ENCODE results near the gene CCNDBP1. TPM values are rescaled to one million over a fixed set of nuclear protein-coding genes. Genes with fewer than 3 reads are reported as not detected.

The CCNDBP1 gene
- polyA plus RNA-seq, 1 of the 3 experiments (the other 2 are of a cell fraction): 63.6 TPM

DNA sequence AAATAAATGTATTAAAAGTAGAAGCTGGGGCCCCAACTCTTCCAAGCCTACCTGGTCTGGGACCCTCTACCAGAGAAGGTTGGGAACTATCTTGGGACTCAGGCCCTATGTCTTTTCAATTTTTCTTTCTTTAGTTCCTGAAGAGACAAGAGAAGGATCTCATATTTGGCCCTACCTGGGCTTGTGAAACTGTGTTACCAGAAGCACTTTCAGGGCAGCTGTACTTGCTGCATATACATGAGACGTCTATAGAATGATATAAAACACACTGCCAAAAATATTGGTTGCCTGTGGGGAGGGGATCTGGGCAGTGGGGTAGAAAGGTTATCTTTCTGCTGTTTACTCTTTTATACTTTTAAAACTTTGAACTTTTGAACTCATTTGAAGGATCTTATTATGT lies 36.2 kb downstream of the CCNDBP1 start:
- H3K27ac ChIP-seq (ENCODE audit: low read depth in 2 of 2, low read length in 1 of 2): no peak overlapping the region
- no peak overlapping the region for H3K9ac ChIP-seq
- H3F3A ChIP-seq (replicated peaks; ENCODE audit: insufficient read depth): no peaks in the 10 kb centered on the region
- no peaks in the 10 kb centered on the region for H3K9me2 ChIP-seq
- no peaks in the 10 kb centered on the region for H4K20me1 ChIP-seq (ENCODE audit: insufficient read depth)
- ChIA-PET POLR2A (no interaction called here), CTCF (interaction anchor here (1.0 to 1.9 kb wide), 3 partner anchors 17 to 72 kb away, joined by 4 to 7 read pairs (median 5); no protein-coding TSS in a partner anchor)
- TF ChIP-seq GATA2 (CRISPR knock-in tag; IDR thresholded peaks at IDR 0.05) (no peak), JUND (IDR thresholded peaks at IDR 0.05) (no peak), FOXM1 (IDR thresholded peaks at IDR 0.05; ENCODE audit: low read depth) (no peak), CHD2 (IDR thresholded peaks at IDR 0.05; ENCODE audit: low read length, partially characterized antibody) (no peak), NFIC (IDR thresholded peaks at IDR 0.05; ENCODE audit: borderline replicate concordance) (no peak), RCOR1 (IDR thresholded peaks at IDR 0.05; ENCODE audit: low read length) (no peak)
- TF ChIP-seq, protein P1, sequence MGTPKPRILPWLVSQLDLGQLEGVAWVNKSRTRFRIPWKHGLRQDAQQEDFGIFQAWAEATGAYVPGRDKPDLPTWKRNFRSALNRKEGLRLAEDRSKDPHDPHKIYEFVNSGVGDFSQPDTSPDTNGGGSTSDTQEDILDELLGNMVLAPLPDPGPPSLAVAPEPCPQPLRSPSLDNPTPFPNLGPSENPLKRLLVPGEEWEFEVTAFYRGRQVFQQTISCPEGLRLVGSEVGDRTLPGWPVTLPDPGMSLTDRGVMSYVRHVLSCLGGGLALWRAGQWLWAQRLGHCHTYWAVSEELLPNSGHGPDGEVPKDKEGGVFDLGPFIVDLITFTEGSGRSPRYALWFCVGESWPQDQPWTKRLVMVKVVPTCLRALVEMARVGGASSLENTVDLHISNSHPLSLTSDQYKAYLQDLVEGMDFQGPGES (IDR thresholded peaks at IDR 0.05; ENCODE audit: low read depth, low read length): no peak
- TF ChIP-seq, protein P2, sequence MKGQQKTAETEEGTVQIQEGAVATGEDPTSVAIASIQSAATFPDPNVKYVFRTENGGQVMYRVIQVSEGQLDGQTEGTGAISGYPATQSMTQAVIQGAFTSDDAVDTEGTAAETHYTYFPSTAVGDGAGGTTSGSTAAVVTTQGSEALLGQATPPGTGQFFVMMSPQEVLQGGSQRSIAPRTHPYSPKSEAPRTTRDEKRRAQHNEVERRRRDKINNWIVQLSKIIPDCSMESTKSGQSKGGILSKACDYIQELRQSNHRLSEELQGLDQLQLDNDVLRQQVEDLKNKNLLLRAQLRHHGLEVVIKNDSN (IDR thresholded peaks at IDR 0.05; ENCODE audit: borderline replicate concordance, low read depth): no peak
- H3K4me1 ChIP-seq (ENCODE audit: control insufficient read depth in 1 of 2, insufficient read depth in 2 of 2, low read depth in 1 of 2, low read length in 1 of 2): peaks cover 0 to 15% of the 10 kb centered on the region in 2 experiments; a peak in 1 of 4 replicates
- no peaks in the 10 kb centered on the region for H3K9me3 ChIP-seq
- no peak for DNase-seq
- peaks cover 2% of the 10 kb centered on the region; the same call in 1 of the 2 replicates for H3K27me3 ChIP-seq (ENCODE audit: insufficient read depth)
- WGBS (ENCODE audit: low lambda C conversion rate): 33% methylated on average over 1 of the region's 1 CpG
- H2AFZ ChIP-seq (ENCODE audit: low read depth): no peak overlapping the region
- H3K4me3 ChIP-seq (ENCODE audit: low read depth in 2 of 2, low read length in 1 of 2): no peak overlapping the region
- H3K79me2 ChIP-seq (ENCODE audit: insufficient read depth): no peaks in the 10 kb centered on the region
- H3K4me2 ChIP-seq: no peak overlapping the region
- no peaks in the 10 kb centered on the region for H3K36me3 ChIP-seq (replicated peaks in 1 of 2; ENCODE audit: control insufficient read depth in 1 of 2, insufficient read depth in 2 of 2, low read length in 1 of 2)

GRCh38 chr15:43225201-43225949 lies 40.2 kb downstream of the CCNDBP1 start:
- H3K4me2 ChIP-seq: no peak overlapping the region
- DNase-seq: peak; percentile 71
- H3K4me1 ChIP-seq (ENCODE audit: control insufficient read depth in 1 of 2, insufficient read depth in 2 of 2, low read depth in 1 of 2, low read length in 1 of 2): peaks cover 0 to 7% of the 10 kb centered on the region in 2 experiments; a peak in 1 of 4 replicates
- no peak overlapping the region for H2AFZ ChIP-seq (ENCODE audit: low read depth)
- ChIA-PET POLR2A (interaction anchor here (1.0 kb wide), 1 partner anchor 60 kb away, joined by 3 read pairs; no protein-coding TSS in a partner anchor), CTCF (interaction anchor here (0.6 to 8.2 kb wide), 31 partner anchors 11 to 1116 kb away, joined by 3 to 167 read pairs (median 6); partner anchors contain the start of gene TGM5)
- no peaks in the 10 kb centered on the region for H3K9me2 ChIP-seq
- H3K27ac ChIP-seq (ENCODE audit: low read depth in 2 of 2, low read length in 1 of 2): no peak overlapping the region
- WGBS (ENCODE audit: low lambda C conversion rate): 56% methylated on average over 16 of the region's 16 CpGs
- H3K36me3 ChIP-seq (replicated peaks in 1 of 2; ENCODE audit: control insufficient read depth in 1 of 2, insufficient read depth in 2 of 2, low read length in 1 of 2): no peaks in the 10 kb centered on the region
- H3K79me2 ChIP-seq (ENCODE audit: insufficient read depth): no peaks in the 10 kb centered on the region
- H3F3A ChIP-seq (replicated peaks; ENCODE audit: insufficient read depth): no peaks in the 10 kb centered on the region
- H4K20me1 ChIP-seq (ENCODE audit: insufficient read depth): no peaks in the 10 kb centered on the region
- H3K27me3 ChIP-seq (ENCODE audit: insufficient read depth): peaks cover 18% of the 10 kb centered on the region; the same call in 1 of the 2 replicates
- H3K9ac ChIP-seq: no peak overlapping the region
- no peak overlapping the region; a peak in 1 of 4 replicates for H3K4me3 ChIP-seq (ENCODE audit: low read depth in 2 of 2, low read length in 1 of 2)
- H3K9me3 ChIP-seq: no peaks in the 10 kb centered on the region
- TF ChIP-seq SIN3A (IDR thresholded peaks at IDR 0.05; ENCODE audit: borderline replicate concordance, low read depth, low read length): no peak
- TF ChIP-seq TCF12 (IDR thresholded peaks at IDR 0.05): no peak
- no peak for TF ChIP-seq ZBTB33 (IDR thresholded peaks at IDR 0.05; ENCODE audit: borderline replicate concordance, low read depth)
- TF ChIP-seq, protein P3, sequence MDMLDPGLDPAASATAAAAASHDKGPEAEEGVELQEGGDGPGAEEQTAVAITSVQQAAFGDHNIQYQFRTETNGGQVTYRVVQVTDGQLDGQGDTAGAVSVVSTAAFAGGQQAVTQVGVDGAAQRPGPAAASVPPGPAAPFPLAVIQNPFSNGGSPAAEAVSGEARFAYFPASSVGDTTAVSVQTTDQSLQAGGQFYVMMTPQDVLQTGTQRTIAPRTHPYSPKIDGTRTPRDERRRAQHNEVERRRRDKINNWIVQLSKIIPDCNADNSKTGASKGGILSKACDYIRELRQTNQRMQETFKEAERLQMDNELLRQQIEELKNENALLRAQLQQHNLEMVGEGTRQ (IDR thresholded peaks at IDR 0.05; ENCODE audit: borderline replicate concordance, low read depth, low read length): no peak
- no peak for TF ChIP-seq FOXM1 (IDR thresholded peaks at IDR 0.05; ENCODE audit: low read depth)
- no peak for TF ChIP-seq JUND (IDR thresholded peaks at IDR 0.05)
- TF ChIP-seq, protein P2 (IDR thresholded peaks at IDR 0.05; ENCODE audit: borderline replicate concordance, low read depth): no peak
- TF ChIP-seq MAX (IDR thresholded peaks at IDR 0.05; ENCODE audit: low read depth): no peak
- TF ChIP-seq, protein P4, sequence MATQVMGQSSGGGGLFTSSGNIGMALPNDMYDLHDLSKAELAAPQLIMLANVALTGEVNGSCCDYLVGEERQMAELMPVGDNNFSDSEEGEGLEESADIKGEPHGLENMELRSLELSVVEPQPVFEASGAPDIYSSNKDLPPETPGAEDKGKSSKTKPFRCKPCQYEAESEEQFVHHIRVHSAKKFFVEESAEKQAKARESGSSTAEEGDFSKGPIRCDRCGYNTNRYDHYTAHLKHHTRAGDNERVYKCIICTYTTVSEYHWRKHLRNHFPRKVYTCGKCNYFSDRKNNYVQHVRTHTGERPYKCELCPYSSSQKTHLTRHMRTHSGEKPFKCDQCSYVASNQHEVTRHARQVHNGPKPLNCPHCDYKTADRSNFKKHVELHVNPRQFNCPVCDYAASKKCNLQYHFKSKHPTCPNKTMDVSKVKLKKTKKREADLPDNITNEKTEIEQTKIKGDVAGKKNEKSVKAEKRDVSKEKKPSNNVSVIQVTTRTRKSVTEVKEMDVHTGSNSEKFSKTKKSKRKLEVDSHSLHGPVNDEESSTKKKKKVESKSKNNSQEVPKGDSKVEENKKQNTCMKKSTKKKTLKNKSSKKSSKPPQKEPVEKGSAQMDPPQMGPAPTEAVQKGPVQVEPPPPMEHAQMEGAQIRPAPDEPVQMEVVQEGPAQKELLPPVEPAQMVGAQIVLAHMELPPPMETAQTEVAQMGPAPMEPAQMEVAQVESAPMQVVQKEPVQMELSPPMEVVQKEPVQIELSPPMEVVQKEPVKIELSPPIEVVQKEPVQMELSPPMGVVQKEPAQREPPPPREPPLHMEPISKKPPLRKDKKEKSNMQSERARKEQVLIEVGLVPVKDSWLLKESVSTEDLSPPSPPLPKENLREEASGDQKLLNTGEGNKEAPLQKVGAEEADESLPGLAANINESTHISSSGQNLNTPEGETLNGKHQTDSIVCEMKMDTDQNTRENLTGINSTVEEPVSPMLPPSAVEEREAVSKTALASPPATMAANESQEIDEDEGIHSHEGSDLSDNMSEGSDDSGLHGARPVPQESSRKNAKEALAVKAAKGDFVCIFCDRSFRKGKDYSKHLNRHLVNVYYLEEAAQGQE (IDR thresholded peaks at IDR 0.05; ENCODE audit: low read depth, low read length): no peak
